HG03108 (cell line): ENCODE results near the gene COL5A1.

Experiments
- ATAC-seq: cut with Tn5 transposase; IDR thresholded peaks from one replicate; pipeline ENCODE4 v1.9.1; 2021; ENCODE audit warnings: moderate library complexity; ENCODE audit not compliant: unreplicated experiment

Gene COL5A1

DNA sequence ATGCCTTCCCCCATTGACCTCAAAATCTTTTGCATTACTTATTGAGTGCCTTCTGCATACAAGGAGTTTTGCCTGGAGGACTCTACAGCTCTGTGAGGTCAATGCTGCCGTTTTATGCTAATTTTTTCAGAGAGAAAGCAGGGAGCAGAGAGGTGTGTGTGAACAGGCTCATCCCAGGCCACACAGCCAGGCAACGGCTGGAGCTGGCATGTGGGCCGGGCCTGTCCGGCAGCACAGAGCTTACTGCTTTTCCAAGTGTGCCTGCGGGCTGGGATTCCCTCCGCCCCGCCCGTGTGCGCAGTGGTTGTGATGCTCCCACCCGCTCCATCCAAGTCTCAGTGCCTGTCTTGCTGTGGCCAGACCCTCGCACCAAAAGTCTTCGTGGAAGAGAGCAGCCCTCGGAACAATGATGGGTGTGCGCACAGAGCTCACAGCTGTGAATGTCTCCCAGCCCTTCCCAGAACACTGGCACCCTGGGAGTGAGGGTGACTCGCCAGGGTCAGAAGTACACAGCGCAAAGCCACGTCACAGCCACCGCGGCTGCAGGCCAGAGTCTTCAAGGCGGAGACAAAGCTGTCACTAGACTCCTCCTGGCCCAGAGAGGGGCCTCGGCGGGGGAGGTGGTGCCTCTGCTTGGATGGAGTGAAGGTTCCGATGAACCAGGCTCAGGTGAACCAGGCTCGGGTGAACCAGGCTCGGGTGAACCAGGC lies 82.8 kb downstream of the COL5A1 start:
- ATAC-seq = no peak

DNA sequence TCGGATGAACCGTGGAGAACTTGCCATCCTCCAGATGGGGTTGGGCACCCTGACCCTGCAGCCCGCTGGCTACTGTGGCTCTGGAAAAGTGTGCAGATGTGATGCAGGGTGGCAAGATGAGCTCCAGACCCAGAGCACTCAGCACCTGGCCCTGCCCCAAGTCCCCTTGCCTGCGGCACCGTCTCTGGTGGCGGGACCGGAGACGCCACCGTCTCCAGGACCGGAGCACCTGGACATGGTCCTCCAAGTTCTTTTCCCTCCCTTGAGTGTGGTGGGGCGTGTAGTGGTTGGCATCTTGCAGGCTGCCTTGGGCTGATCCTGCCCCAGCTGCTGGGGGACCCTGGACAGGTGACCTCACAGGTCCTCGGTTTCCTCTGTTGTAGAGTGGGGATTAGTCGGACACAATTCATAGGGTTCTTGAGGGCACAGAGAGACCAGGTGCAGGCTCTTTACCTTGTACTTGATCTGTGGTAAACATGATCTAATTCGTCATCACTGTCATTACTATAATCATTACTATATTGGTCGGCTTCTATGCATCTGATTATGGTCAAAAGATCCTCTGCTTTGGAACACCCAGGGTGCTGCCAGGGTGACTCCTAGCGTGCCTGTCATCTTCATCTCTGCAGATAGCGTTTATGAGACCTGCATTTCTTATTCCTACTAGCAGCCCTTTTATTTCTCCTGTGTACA lies 83.5 kb downstream of the COL5A1 start:
- no peak for ATAC-seq

DNA sequence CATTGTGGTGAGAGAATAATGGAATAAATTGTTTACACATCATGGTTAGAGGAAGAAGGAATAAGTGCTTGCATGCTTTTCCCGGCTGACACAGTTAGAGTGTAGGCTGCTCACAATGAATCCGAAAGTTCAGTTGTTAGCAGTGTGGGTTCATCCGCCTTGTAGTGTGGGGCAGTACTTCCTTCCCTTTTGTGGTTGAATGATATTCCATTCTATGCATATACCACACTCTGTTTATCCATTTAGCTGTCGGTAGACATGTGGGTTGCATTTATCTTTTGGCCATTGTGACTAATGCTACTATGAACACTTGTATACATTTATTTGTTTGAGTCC lies 84.0 kb downstream of the COL5A1 start:
- ATAC-seq = no peak

GRCh38 chr9:134726026-134726721 lies 84.6 kb downstream of the COL5A1 start:
- ATAC-seq = no peak

DNA sequence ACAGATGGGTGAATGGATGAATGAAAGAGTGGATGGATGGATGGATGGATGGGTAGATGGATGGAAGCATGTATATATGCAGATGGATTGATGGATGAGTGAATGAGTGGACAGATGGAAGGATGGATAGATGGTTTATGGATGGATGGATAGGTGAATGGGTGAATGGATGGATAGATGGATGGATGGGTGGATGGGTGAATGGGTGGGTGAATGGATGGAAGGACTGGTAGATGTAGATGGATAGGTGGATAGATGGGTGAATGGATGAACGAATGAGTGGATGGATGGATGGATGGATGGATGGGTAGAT lies 85.1 kb downstream of the COL5A1 start:
- ATAC-seq = no peak

DNA sequence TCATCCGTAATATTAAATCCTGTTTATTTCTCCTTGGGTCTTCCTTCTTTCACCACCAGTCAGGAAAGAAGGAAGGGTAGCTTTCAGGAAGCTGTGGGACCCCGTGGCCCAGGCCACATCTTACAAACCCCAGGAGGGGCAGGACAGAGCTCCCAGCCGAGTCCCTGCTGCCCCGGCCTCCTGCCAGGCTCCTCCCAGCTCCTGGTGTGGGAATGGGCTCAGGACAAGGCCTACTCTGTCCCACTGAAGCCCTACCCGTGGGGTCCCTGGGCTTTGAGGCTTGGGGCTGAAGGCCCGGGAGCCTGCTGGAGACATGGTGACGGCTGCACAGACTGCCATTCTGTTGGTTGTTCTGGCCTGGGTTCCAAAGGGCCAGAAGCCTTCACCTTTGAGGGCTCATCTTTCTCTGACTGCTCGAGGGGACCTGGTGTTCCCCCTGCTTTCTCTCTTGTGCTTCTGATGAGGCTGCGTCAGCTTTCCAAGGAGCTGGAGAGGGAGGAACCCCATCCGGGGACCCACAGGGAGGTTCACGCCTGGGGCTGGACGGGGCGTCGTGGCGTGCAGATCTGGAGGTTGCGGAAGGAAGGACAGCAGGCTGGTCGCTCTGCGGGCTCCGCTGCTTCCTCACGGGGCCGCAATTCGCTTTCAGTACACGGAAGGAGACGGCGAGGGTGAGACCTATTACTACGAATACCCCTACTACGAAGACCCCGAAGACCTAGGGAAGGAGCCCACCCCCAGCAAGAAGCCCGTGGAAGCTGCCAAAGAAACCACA lies 86.6 kb downstream of the COL5A1 start:
- ATAC-seq = no peak

DNA sequence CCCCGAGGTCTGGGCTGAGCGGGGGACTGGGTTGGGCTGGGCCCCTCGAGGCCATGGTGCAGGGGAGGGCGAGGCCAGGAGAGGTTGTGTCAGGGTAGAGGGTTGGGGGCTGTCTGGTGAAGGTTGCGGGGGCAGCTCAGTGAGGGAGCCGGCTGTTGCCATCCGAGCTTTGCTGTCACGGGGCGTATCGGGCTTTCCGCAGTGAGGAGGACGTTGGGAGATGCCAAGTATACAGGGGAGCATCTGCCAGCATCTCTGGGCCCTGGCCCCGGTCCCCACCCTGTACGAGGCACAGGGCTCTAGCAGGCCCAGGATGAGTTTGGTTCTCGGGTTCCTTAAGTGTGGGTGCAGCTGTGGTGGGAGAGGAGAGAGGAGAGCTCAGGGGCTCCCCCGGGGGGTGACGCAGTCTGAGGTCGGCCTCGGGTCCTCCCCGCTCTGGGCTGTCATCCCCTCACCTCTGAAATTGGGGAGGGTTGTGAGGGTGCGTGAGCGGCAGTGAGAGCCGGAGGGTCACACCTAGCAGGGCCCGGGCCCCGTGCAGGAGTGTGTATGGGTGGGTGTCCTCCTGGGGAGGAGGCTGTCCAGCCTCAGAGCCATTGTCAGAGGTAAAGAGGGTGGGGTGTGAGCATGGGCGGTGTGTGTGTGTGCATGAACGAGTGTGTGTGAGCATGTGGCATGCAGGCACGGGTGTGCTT lies 87.3 kb downstream of the COL5A1 start:
- no peak for ATAC-seq

DNA sequence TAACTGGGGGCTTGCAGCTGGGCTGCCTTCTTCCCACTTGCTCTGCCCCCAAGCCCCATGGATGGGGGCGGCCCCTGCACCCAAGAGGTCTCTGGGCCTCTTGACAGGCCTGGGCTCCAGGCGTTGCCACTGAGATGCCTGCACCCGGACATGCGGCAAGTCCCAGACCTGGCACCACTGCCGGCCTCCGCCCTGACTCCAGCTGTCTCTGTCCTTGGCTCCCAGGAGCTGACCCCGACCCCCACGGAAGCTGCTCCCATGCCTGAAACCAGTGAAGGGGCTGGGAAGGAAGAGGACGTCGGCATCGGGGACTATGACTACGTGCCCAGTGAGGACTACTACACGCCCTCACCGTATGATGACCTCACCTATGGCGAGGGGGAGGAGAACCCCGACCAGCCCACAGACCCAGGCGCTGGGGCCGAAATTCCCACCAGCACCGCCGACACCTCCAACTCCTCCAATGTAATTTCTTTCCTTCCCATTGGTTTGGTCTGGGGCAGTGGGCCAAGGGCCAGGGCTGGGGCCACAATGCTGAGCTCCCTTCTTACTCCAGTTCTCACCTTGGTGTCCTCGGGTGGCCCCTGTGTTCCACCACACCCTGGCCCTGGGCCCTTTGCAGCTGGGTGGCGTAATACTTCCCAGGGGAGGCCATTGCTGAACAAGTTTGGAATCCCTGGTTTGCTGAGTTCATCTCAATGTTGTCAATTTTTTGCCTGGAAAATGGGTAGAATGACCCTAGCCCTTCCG lies 88.6 kb downstream of the COL5A1 start:
- ATAC-seq = no peak

- no peak for ATAC-seq
These were observed 89.3 kb downstream of the COL5A1 start for GRCh38 chr9:134730761-134731496.

GRCh38 chr9:134731497-134732391 lies 90.1 kb downstream of the COL5A1 start:
- no peak for ATAC-seq

- ATAC-seq = no peak
These were observed 90.9 kb downstream of the COL5A1 start for GRCh38 chr9:134732392-134733110.

- ATAC-seq = no peak
These were observed 92.1 kb downstream of the COL5A1 start for GRCh38 chr9:134733480-134734232.

GRCh38 chr9:134734270-134734669 lies 92.7 kb downstream of the COL5A1 start:
- no peak for ATAC-seq

DNA sequence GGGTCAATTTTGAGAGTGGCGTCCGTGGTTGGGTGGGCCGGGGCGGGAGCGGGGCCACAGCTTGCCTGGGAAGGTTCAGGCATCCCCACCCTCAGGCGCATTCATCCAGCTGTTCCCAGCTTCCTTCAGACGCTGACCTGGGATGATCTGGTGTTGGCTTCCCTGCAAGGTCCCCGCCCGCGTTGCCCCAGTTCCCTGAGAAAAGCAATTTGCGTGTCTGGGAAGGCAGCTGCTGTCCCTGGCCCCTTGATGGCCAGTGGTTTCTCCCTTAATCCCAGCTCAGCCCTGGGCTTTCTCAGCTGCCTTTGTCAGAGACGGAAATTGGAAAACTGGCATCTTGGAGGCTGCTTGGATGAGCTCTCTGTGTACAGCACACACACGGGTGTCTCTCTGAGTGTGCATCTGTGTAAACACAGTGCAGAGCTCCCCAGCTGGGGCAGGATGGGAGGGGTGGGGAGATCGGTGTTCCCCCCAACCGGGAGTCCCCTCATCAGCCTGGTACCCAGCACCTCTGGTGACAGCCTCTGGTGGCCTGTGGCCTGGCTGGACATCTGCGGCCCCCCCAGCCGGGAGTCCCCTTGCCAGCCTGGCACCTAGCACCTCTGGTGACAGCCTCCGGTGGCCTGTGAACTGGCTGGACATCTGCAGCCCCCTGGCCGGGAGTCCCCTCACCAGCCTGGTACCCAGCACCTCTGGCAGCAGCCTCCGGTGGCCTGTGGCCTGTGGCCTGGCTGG lies 94.0 kb downstream of the COL5A1 start:
- ATAC-seq = no peak

DNA sequence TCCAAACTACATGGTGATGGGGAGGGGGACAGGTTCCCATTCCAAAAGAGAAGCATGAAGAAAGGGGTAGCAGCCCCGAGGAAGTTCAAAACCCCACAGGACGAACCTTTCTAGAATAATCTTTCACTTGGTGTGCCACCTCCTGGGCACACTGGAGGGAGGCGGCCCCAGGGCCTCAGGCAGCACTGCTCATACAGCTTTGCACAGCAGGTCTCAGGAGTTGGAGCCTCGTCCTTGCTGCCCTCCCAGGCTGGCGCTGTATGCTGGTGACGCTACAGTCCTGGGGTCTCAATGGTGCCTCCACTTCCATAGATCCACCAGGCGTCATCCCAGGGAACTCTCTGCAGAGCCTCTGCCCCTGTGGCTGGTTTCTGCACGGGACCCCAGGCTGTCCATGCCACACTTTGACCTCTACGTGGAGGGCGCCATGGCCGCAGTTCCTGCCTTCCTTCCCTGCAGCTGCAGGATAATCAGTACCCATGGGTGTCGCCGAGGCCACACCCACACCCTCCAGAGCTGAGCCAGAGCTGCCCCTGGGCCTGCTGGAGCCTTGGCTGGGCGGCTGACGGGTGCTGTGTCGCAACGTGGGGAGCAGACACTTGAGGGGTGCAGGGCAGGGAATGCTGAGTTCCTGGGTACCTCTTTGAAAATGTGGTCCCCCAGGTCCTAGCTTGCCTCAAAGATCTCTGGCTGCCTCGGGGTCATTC lies 95.3 kb downstream of the COL5A1 start:
- ATAC-seq = no peak
